Activated T-helper 1 cell treated with anti-CD3 and anti-CD28 coated beads, Interleukin-12 subunit alpha, Interleukin-12 subunit beta, Interleukin-2, Interleukin-4 antibody, amounts not matched to agents 30 ng/mL and 10 ng/mL and 1 ng/mL, durations not matched to agents 14 hours and 24 hours and 36 hours (primary cell): ENCODE data around the gene TERC. TPM values are rescaled to one million over a fixed set of nuclear protein-coding genes. Genes with fewer than 3 reads are reported as not detected.
"Not testable (repeated sequence)": the region's sequence is repeated elsewhere in the genome, so short reads cannot be mapped to it uniquely, and the experiment has no call there.

Source experiments
- DNase-seq: peaks from one replicate; pipeline ENCODE4 v3.0.0; 2021; ENCODE audit warnings: low spot score
- H3K27ac Mint-ChIP-seq: one replicate; pipeline ENCODE4 v1.8.0; 2021; ENCODE audit warnings: mild to moderate bottlenecking, mixed read lengths
- H3K27me3 Mint-ChIP-seq: one replicate; pipeline ENCODE4 v1.8.0; 2022; ENCODE audit warnings: mild to moderate bottlenecking, moderate library complexity, mixed read lengths; ENCODE audit not compliant: insufficient read depth
- H3K36me3 Mint-ChIP-seq: one replicate; pipeline ENCODE4 v1.8.0; 2021; ENCODE audit warnings: low read depth, mixed read lengths
- H3K4me1 Mint-ChIP-seq: one replicate; pipeline ENCODE4 v1.8.0; 2021; ENCODE audit warnings: low read depth, mixed read lengths
- H3K4me3 Mint-ChIP-seq: one replicate; pipeline ENCODE4 v1.8.0; 2021; ENCODE audit warnings: mild to moderate bottlenecking, moderate library complexity, mixed read lengths
- H3K9me3 Mint-ChIP-seq: one replicate; pipeline ENCODE4 v1.8.0; 2021; ENCODE audit warnings: mixed read lengths
- intact Hi-C: fragments of 100-400 bp; cut with micrococcal nuclease; formaldehyde crosslinking; loops from one replicate; pipeline ENCODE4 v1.15.1; 2024
- total RNA-seq: library from RNA; stranded (reverse); gene quantifications from 2 replicates; pipeline ENCODE4 v1.2.3, GENCODE V29; 2022

TERC gene
- total RNA-seq, 1 donor from 2014 or later = 3.1 TPM

DNA sequence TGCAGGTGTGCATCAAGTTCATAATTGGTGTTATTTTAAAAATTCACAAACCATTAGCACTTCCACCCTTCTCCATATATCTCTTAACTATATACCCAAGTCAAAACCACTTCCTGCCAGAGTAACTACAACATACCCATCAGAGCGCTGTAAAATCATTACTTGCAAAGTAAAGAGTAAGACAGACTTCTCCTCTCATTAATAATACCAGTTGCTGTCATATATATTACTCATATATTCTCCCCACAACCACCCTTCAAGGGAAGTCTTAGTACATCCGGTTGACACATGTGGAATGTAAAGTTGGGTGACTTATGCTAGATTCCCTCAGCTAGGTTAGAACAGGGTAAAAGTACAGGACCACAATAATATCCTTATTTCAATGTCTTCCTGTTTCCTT, 5.6 kb downstream of the TERC start:
- H3K4me1 Mint-ChIP-seq = peaks cover 23% of the 10 kb centered on the region
- H3K27me3 Mint-ChIP-seq = peaks cover 11% of the 10 kb centered on the region
- peak overlapping the region; percentile 2 for H3K4me3 Mint-ChIP-seq
- no peaks in the 10 kb centered on the region for H3K36me3 Mint-ChIP-seq
- no peaks in the 10 kb centered on the region for H3K9me3 Mint-ChIP-seq
- peak overlapping the region; percentile 38 for H3K27ac Mint-ChIP-seq
- DNase-seq = no peak
- intact Hi-C loops = loop anchor here (2.0 kb wide), 1 partner anchor 14 kb away; the partner anchor contains the start of gene MYNN

DNA sequence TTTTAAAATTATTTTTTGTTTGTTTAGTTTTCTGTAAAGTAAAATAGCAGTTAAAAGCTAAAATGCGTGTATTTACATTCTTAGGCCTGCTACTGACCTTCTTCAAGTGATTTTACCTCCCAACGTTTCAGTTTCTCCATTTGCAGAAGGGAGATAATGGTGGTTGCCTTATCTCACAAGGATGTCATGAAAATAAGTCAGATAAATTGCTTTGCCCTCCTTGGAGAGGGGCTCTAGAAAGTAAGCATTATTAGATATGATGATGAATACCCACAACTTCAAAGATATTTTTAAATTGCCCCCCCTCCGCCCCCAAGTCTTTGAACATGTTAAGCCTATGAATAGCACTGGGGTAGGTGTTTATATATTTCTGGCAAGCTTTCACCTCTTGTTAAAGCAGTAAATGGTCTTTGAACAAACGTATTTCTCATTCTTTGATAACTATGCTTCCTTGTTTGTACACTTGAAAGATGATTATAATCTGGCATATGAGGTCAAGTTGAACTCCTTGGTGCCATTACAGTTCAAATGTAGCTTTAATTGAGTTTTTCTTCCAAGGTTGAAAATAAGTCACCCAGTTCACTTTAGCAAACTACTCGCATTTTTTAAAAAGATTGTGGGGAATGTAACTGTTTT, 6.4 kb downstream of the TERC start:
- H3K27me3 Mint-ChIP-seq = peaks cover 13% of the 10 kb centered on the region
- intact Hi-C loops = loop anchor here (2.0 kb wide), 1 partner anchor 14 kb away; the partner anchor contains the start of gene MYNN

DNA sequence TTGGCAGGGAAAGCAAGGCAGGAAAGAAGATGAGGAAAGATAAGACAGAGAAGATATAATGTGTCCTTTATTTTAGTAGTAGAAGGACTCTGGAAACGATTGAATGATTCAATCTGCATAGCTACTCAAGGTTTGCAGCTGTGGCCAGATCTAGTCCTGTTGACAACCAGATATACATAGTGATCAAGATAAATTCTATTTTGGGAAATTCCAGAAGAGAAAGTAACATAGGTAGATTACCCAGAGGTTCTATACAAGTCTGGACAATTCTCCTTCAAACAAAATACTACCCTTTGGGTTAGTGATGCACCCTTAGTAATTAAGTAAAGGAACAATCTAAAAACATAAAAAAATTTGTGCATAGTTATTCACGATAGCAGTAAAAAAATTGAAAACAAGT, 9.4 kb downstream of the TERC start:
- intact Hi-C loops = no loop called here

More for the DNA sequence above, 6.4 kb downstream of the TERC start:
- no peak for DNase-seq
- Mint-ChIP-seq H3K36me3 (no peaks in the 10 kb centered on the region), H3K9me3 (no peaks in the 10 kb centered on the region), H3K27ac (no peak overlapping the region), H3K4me3 (no peak overlapping the region), H3K4me1 (peaks cover 17% of the 10 kb centered on the region)

DNA sequence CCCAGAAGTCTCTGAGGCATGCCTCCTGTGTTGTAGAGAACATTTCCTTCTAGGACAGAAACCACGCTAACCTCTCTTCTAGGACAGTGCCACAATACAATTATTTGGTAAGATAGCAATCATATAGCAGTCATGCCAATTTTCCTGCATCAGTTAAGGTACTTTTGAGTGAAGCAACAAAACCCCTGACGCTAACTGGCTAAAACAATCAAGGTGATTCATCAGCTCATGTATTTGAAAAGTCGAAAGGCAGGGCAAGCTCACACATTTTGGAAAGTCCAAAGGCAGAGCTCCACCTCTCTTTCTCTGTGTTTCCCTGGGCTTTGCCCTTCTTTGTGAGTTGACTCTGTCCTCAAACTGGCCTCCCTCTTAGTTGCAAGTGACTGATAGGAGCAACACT, 10.1 kb downstream of the TERC start:
- no peaks in the 10 kb centered on the region for H3K9me3 Mint-ChIP-seq
- DNase-seq = no peak
- no peak overlapping the region for H3K27ac Mint-ChIP-seq
- H3K27me3 Mint-ChIP-seq = peaks cover 15% of the 10 kb centered on the region
- H3K4me1 Mint-ChIP-seq = peaks cover 9% of the 10 kb centered on the region
- H3K36me3 Mint-ChIP-seq = no peaks in the 10 kb centered on the region
- no peak overlapping the region for H3K4me3 Mint-ChIP-seq
- intact Hi-C loops = no loop called here

More for the DNA sequence above, 9.4 kb downstream of the TERC start:
- Mint-ChIP-seq H3K36me3 (no peaks in the 10 kb centered on the region), H3K27ac (no peak overlapping the region), H3K9me3 (no peaks in the 10 kb centered on the region), H3K27me3 (peaks cover 15% of the 10 kb centered on the region), H3K4me1 (peaks cover 13% of the 10 kb centered on the region), H3K4me3 (no peak overlapping the region)
- no peak for DNase-seq

DNA sequence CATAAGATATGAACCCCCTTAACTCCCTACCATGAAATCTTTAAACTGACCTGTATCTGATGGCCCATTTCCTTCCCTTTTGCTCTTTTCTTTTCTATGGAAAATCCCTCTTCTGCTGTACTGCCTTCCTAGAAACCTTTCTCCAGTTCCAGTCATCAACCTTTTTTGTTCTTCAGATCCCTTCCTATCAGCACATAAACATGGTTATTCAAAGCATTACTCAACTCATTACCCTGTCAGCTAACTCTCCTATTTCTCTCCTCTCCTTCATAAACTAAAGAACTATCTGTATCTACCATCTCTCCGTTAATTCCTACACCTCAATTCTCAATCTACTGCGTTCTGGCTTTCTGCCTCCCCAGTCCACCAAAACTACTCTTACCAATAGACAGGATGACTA, 13.0 kb downstream of the TERC start:
- Mint-ChIP-seq H3K36me3 (no peaks in the 10 kb centered on the region), H3K4me3 (no peak overlapping the region), H3K27me3 (peaks cover 27% of the 10 kb centered on the region), H3K9me3 (no peaks in the 10 kb centered on the region), H3K4me1 (peaks cover 8% of the 10 kb centered on the region), H3K27ac (no peak overlapping the region)
- intact Hi-C loops = no loop called here
- DNase-seq = no peak

DNA sequence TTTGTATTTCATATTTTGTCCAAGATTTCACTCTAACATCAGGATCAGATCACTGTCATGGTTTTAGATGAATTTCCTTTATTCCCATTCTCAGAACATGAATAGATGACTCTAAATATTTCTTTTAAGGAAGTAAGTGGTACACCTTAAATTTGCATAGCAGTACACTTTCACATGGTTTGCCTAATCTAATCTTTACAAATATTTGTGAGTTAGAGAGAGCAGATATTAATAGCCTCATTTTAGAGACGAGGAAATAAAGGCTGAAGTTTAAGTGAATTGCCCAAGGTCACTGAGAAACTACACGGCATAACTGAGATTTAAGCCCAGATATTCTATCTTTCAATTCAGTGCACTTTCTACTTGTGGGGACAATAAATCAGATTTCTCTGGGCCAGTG, 14.2 kb downstream of the TERC start:
- no peak overlapping the region for H3K27ac Mint-ChIP-seq
- intact Hi-C loops = no loop called here
- H3K4me3 Mint-ChIP-seq = no peak overlapping the region
- peaks cover 8% of the 10 kb centered on the region for H3K4me1 Mint-ChIP-seq
- no peak for DNase-seq
- H3K27me3 Mint-ChIP-seq = peaks cover 34% of the 10 kb centered on the region
- H3K36me3 Mint-ChIP-seq = no peaks in the 10 kb centered on the region
- H3K9me3 Mint-ChIP-seq = no peaks in the 10 kb centered on the region

DNA sequence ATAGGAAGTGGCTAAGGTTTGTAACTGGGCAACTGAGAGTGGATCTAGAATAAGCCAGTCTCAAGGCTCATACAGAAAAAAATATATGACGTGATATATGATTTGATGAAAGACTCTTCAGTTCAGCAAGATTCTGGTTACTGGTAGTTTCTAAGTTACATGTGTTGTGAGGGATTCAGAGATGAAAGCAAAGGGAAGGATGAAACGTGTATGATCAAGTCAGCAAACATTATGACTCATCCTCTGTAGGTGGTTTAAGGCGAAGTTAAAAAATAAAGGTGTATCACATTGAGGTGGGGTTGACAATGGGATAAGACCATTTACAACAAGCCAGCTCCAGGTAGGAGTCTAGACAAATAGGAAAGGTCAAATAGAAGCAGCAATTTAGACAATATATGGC, 16.2 kb downstream of the TERC start:
- intact Hi-C loops = no loop called here
- Mint-ChIP-seq H3K4me1 (peaks cover 8% of the 10 kb centered on the region), H3K36me3 (no peaks in the 10 kb centered on the region), H3K4me3 (no peak overlapping the region), H3K27me3 (peaks cover 30% of the 10 kb centered on the region), H3K9me3 (no peaks in the 10 kb centered on the region), H3K27ac (no peak overlapping the region)
- DNase-seq = no peak

DNA sequence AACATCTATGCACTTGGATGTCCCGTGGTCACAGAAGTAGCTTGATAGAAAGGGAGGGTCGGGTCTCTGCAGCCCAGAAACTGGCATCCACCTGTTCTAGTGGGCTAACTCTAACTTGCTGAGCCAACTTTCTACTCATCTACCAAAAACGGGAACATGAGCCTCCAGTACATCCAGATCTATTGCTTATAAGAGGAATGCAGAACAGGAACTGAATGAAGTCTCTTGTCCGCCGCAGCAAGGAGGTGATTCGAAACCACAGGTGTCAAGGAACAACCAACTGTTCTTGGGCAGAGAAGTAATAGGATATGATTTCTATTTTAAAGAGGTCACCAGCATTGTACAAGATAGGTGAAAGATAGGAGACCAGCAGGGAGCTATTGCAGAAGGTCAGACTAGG, 17.9 kb downstream of the TERC start:
- Mint-ChIP-seq H3K36me3 (no peaks in the 10 kb centered on the region), H3K9me3 (no peaks in the 10 kb centered on the region), H3K27ac (no peak overlapping the region), H3K4me3 (no peak overlapping the region), H3K27me3 (peaks cover 25% of the 10 kb centered on the region), H3K4me1 (peaks cover 8% of the 10 kb centered on the region)
- DNase-seq = no peak
- intact Hi-C loops = no loop called here

DNA sequence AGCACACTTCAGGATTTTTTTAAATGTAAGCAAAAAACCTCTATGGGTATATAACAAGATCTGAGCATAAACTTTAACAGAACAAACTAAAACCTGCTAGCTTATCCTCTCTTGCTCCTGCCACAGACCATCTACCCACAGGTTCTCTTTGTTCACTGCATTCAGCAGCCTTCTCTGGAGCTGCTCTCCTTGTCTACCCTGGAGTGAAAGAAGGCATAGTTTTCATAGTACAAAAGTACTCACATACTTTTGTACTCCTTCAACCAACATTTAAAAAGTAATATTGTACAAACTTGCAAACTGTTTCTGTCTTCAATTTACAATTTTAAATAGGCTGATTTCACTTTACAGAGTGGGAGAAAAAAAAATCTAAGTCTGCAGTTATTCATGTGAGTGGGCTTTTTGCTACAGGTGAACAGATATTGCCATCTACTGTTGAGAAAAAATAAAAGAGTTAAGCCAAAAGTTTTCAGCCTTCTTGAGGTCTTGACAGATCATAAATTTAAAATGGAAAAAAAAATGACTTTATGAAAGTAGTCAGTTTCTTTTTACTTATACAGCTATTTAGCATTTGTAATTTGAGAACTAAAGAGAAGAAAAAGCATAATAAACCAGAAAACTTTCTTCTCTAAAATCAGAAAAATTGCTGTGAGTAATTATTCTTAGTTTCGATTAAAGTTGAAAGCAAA, 20.4 kb downstream of the TERC start:
- peaks cover 8% of the 10 kb centered on the region for H3K4me1 Mint-ChIP-seq

DNA sequence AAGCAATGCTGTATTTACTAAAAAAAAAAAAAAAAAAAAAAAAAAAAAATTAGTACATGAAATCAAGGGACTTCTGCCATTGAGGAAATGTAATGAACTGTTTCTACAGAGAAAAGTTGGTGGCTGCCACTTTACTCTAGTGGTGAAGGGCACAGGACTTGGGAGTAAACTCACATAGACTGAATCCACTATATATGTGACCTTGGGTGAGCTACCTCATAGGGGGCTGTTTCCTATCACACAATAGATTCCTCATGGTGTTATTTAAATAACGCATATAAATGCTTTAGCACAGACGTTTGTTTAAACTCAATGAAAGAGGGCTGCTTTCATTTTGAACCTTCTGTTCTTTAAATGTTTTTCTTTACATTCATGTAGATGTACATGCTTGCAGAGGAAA, 25.8 kb downstream of the TERC start:
- Mint-ChIP-seq H3K27ac (no peak overlapping the region), H3K4me1 (no peaks in the 10 kb centered on the region), H3K27me3 (peaks cover 4% of the 10 kb centered on the region), H3K36me3 (no peaks in the 10 kb centered on the region), H3K4me3 (no peak overlapping the region), H3K9me3 (peaks cover 10% of the 10 kb centered on the region)
- intact Hi-C loops = no loop called here
- DNase-seq = no peak

More for the DNA sequence above, 20.4 kb downstream of the TERC start:
- no peaks in the 10 kb centered on the region for H3K9me3 Mint-ChIP-seq
- intact Hi-C loops = loop anchor here (2.0 to 5.0 kb wide), 2 partner anchors 596 to 877 kb away; no protein-coding TSS in a partner anchor
- H3K4me3 Mint-ChIP-seq = no peak overlapping the region
- H3K27me3 Mint-ChIP-seq = peaks cover 26% of the 10 kb centered on the region
- DNase-seq = no peak
- no peak overlapping the region for H3K27ac Mint-ChIP-seq
- H3K36me3 Mint-ChIP-seq = no peaks in the 10 kb centered on the region

DNA sequence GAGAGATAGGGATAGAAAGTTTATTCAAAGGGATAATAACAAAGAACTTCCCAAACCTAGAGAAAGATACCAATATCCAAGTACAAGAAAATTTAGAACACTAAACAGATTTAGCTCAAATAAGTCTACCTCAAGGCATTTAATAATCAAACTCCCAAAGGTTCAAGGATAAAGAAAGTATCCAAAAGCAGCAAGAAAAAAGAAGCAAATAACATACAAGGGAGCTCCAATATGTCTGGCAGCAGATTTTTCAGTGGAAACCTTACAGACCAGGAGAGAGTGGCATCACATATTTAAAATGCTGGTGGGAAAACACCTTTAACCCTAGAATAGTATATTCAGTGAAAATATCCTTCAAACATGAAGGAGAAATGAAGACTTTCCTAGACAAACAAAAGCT, 33.0 kb downstream of the TERC start:
- intact Hi-C loops, H3K27ac Mint-ChIP-seq, DNase-seq, H3K4me3 Mint-ChIP-seq, H3K36me3 Mint-ChIP-seq, H3K4me1 Mint-ChIP-seq: not testable (repeated sequence)
- H3K27me3 Mint-ChIP-seq = peaks cover 15% of the 10 kb centered on the region
- H3K9me3 Mint-ChIP-seq = peaks cover 24% of the 10 kb centered on the region

DNA sequence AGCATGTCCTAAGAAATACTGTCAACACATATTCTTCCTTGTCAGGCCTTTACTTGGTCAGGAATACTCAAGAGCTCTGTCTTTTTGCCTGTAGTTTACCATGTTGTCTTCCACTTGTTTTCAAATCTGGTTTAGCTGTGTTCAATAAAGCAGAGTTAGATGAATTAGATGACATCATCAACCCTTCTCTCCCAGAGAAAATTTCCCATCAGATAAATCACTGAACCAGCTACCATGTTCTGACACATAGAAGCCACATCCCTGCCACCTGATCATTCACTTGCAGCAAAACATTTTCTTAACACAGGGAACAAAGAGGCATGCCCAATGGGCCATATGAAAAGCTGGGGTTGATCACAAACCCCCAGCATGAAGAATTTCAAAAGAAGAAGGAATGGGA, 42.1 kb downstream of the TERC start:
- no peak for DNase-seq
- Mint-ChIP-seq H3K36me3 (no peaks in the 10 kb centered on the region), H3K4me3 (no peak overlapping the region), H3K9me3 (no peaks in the 10 kb centered on the region), H3K27me3 (peaks cover 8% of the 10 kb centered on the region), H3K27ac (no peak overlapping the region), H3K4me1 (no peaks in the 10 kb centered on the region)
- intact Hi-C loops = no loop called here

DNA sequence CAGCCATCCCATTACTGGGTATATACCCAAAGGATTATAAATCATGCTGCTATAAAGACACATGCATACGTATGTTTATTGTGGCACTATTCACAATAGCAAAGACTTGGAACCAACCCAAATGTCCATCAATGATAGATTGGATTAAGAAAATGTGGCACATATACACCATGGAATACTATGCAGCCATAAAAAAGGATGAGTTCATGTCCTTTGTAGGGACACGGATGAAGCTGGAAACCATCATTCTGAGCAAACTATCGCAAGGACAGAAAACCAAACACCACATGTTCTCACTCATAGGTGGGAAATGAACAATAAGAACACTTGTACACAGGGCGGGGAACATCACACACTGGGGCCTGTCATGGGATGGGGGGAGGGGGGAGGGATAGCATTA, 46.4 kb downstream of the TERC start:
- H3K4me1 Mint-ChIP-seq, H3K9me3 Mint-ChIP-seq, H3K27me3 Mint-ChIP-seq, H3K36me3 Mint-ChIP-seq, intact Hi-C loops, DNase-seq, H3K27ac Mint-ChIP-seq, H3K4me3 Mint-ChIP-seq: not testable (repeated sequence)
